ENCODE measurements around the gene BMPER. TPM values are rescaled to one million over a fixed set of nuclear protein-coding genes. Genes with fewer than 3 reads are reported as not detected.

BMPER gene
- total and polyA plus RNA-seq, 3 donors from 2014 or later: 1.7 to 2.8 (median 2.4) TPM

GRCh38 chr7:34156336-34156735 is 251.0 kb downstream of the BMPER start:
- H3K36me3 ChIP-seq (ENCODE audit: low read depth, missing control alignments): no peaks in the 10 kb centered on the region
- 36 to 42% methylated on average over 2 of the region's 2 CpGs for WGBS, 2 donors
- TF ChIP-seq CTCF (IDR thresholded peaks at IDR 0.05): no peak
- no peak for TF ChIP-seq POLR2A (IDR thresholded peaks at IDR 0.05)

GRCh38 chr7:34157137-34157536 is 251.8 kb downstream of the BMPER start:
- no peak overlapping the region for H3K4me3 ChIP-seq
- 91% methylated on average over 2 of the region's 2 CpGs for WGBS, 2 donors
- no peak for DNase-seq
- H3K27me3 ChIP-seq: no peaks in the 10 kb centered on the region
- TF ChIP-seq CTCF (IDR thresholded peaks at IDR 0.05) (no peak), POLR2A (IDR thresholded peaks at IDR 0.05) (no peak)
- intact Hi-C loops (cut with DNase I; ENCODE audit: low total_unique reads): no loop called here
- H3K36me3 ChIP-seq (ENCODE audit: low read depth, missing control alignments): no peaks in the 10 kb centered on the region
- H3K9me3 ChIP-seq: no peaks in the 10 kb centered on the region
- H3K4me1 ChIP-seq: no peaks in the 10 kb centered on the region
- H3K27ac ChIP-seq: no peak overlapping the region

More at GRCh38 chr7:34156336-34156735, 251.0 kb downstream of the BMPER start:
- no peak overlapping the region for H3K4me3 ChIP-seq
- intact Hi-C loops (cut with DNase I; ENCODE audit: low total_unique reads): no loop called here
- no peak overlapping the region for H3K27ac ChIP-seq
- no peaks in the 10 kb centered on the region for H3K4me1 ChIP-seq
- DNase-seq: no peak
- H3K9me3 ChIP-seq: no peaks in the 10 kb centered on the region
- no peaks in the 10 kb centered on the region for H3K27me3 ChIP-seq

- Histone ChIP-seq H3K4me1 (no peaks in the 10 kb centered on the region), H3K27ac (no peak overlapping the region), H3K27me3 (no peaks in the 10 kb centered on the region), H3K9me3 (no peaks in the 10 kb centered on the region), H3K4me3 (no peak overlapping the region), H3K36me3 (ENCODE audit: low read depth, missing control alignments) (no peaks in the 10 kb centered on the region)
- TF ChIP-seq CTCF (IDR thresholded peaks at IDR 0.05) (no peak), POLR2A (IDR thresholded peaks at IDR 0.05) (no peak)
- WGBS, 2 donors: 61 to 67% methylated on average over 12 of the region's 12 CpGs
- intact Hi-C loops (cut with DNase I; ENCODE audit: low total_unique reads): no loop called here
- DNase-seq: no peak
These were observed 253.2 kb downstream of the BMPER start for GRCh38 chr7:34158368-34159153.

DNA sequence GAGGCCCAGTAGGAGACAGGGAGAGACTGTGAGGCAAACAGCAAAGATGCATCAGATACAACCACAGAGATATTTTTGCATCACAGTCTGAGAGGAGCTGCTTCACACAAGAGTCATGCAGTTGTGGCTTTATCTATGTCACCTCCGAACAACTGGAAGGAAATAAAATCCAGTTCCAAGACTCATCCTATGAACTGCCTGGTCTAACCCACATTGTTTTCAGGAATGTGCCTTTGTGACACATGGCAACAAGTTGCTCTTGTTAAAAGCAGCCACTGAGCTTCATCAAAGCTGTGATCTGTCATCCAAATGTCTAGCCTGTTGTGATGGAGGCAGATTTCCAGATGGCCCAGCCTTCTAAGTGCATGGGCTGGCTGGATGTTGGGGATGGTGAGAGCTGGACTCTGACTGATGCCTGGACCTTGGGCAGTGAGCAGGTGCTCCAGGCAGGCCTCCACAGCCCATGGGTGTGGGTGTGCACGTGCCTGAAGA is 255.0 kb downstream of the BMPER start:
- no peak for DNase-seq
- intact Hi-C loops (cut with DNase I; ENCODE audit: low total_unique reads): no loop called here
- TF ChIP-seq CTCF (IDR thresholded peaks at IDR 0.05) (no peak), POLR2A (IDR thresholded peaks at IDR 0.05) (no peak)
- Histone ChIP-seq H3K9me3 (no peaks in the 10 kb centered on the region), H3K36me3 (ENCODE audit: low read depth, missing control alignments) (no peaks in the 10 kb centered on the region), H3K4me3 (no peak overlapping the region), H3K4me1 (no peaks in the 10 kb centered on the region), H3K27ac (no peak overlapping the region), H3K27me3 (no peaks in the 10 kb centered on the region)
- 27 to 87% methylated on average over 1 to 2 of the region's 2 CpGs for WGBS, 2 donors

Data from testis (tissue), 3 donors.